Measurements from ENCODE around the gene PPP1R14B. TPM values are rescaled to one million over a fixed set of nuclear protein-coding genes. Genes with fewer than 3 reads are reported as not detected.

The PPP1R14B gene
- total RNA-seq, 4 donors from 2014 or later = 144 to 444 (median 237) TPM

DNA sequence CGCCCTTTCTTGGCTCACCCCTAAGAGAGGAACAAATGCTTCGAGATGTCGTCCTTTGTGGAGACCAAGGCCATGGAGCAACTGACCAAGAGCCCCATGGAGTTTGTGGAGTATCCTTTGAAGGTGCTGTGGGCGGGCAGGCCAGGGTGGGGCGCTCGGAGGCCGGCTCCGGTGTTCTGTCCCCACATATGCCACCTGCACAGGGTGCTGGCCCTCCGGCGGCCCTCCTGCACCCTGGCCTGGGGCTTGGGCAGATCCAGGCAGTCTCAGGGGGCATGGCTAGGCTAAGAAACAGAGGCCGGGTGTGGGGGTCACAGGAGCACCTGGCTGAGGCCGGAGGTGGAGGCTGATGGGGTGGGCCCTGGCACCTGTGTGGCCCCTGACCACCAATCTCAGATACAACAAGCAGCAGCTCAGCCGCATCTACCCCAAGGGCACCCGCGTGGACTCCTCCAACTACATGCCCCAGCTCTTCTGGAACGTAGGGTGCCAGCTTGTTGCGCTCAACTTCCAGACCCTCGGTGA lies 14.9 kb upstream of the PPP1R14B start:
- TF ChIP-seq CTCF (IDR thresholded peaks at IDR 0.05 in 4 of 5, conservative IDR thresholded peaks at IDR 0.05 in 1 of 5) (no peak), POLR2A (IDR thresholded peaks at IDR 0.05) (no peak)
- ATAC-seq (no peak), DNase-seq (no peak)
- Histone ChIP-seq H3K27ac (no peak overlapping the region), H3K4me1 (no peaks in the 10 kb centered on the region), H3K27me3 (no peaks in the 10 kb centered on the region), H3K36me3 (peaks cover 0 to 42% of the 10 kb centered on the region in 2 donors), H3K4me3 (no peak overlapping the region), H3K9me3 (no peaks in the 10 kb centered on the region)
- intact Hi-C loops (cut with DNase I; ENCODE audit: low total_unique reads) = no loop called here
- in situ Hi-C loops (cut with MboI; ENCODE audit: low sequenced_read_pairs in 4 of 4) = no loop called here

DNA sequence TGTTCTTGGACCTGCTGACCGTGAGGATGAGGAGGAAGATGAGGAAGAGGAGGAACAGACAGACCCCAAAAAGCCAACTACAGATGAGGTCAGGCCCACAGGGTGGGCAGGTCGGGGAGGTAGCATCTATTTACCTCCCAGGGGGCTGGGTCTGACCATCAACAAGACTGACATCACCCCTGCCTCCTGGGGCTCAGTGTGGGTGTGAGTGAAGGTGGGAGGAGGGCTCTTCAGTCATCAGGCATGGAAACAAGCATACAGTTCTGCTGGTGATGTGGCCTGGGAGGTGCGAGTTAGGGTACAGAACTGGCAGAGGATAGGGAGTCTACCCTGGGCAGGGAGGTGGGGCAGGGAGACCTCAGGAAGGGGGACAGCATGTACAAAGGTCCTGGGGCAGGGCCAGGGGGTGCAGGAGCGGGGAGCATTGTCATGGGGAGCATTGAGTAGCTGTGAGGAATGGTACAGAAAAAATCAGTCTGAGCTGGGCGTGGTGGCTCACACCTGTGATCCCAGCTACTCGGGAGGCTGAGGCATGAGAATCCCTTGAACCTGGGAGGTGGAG lies 13.5 kb upstream of the PPP1R14B start:
- in situ Hi-C loops (cut with MboI; ENCODE audit: low sequenced_read_pairs in 4 of 4) (no loop called here), intact Hi-C loops (cut with DNase I; ENCODE audit: low total_unique reads) (no loop called here)
- Histone ChIP-seq H3K4me3 (no peak overlapping the region), H3K36me3 (peaks cover 0 to 43% of the 10 kb centered on the region in 2 donors), H3K4me1 (no peaks in the 10 kb centered on the region), H3K27ac (no peak overlapping the region), H3K9me3 (no peaks in the 10 kb centered on the region), H3K27me3 (no peaks in the 10 kb centered on the region)
- ATAC-seq = no peak
- TF ChIP-seq CTCF (IDR thresholded peaks at IDR 0.05 in 4 of 5, conservative IDR thresholded peaks at IDR 0.05 in 1 of 5) (no peak), POLR2A (IDR thresholded peaks at IDR 0.05) (no peak)
- DNase-seq = no peak

DNA sequence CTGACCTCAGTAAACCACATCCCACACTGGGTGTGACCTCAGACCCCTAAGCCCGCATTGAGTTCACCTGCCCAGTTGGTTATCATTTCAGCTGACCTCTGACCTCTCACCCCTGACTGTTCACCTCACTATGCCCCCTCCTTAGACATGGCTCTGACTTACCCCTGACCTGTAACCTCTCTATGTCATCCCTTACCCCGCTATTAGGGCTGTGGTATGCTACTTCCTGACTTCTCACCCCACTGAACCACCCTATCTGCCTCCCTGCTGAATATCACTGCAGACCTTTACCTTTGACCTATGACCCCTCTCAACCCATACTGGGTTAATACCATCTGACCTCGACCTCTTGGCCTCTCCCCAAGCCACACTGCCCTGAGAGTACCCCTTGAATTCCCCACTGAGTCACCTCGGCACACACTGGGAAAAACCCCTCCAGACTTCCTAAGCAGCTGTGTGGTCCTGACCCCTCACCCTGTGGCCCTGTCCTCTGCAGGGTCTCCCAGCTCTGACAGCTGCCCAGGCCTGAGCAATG lies 12.9 kb upstream of the PPP1R14B start:
- H3K27me3 ChIP-seq = no peaks in the 10 kb centered on the region
- intact Hi-C loops (cut with DNase I; ENCODE audit: low total_unique reads) = no loop called here
- in situ Hi-C loops (cut with MboI; ENCODE audit: low sequenced_read_pairs in 4 of 4) = no loop called here
- no peaks in the 10 kb centered on the region for H3K9me3 ChIP-seq
- peaks cover 0 to 44% of the 10 kb centered on the region in 2 donors for H3K36me3 ChIP-seq
- TF ChIP-seq CTCF (IDR thresholded peaks at IDR 0.05 in 4 of 5, conservative IDR thresholded peaks at IDR 0.05 in 1 of 5) (no peak), POLR2A (IDR thresholded peaks at IDR 0.05) (no peak)
- ATAC-seq (no peak), DNase-seq (no peak)
- no peaks in the 10 kb centered on the region for H3K4me1 ChIP-seq
- no peak overlapping the region for H3K4me3 ChIP-seq
- H3K27ac ChIP-seq = no peak overlapping the region

GRCh38 chr11:64258946-64259532 lies 12.3 kb upstream of the PPP1R14B start:
- in situ Hi-C loops (cut with MboI; ENCODE audit: low sequenced_read_pairs in 4 of 4) (no loop called here), intact Hi-C loops (cut with DNase I; ENCODE audit: low total_unique reads) (no loop called here)
- H3K4me3 ChIP-seq = no peak overlapping the region
- DNase-seq = no peak
- ATAC-seq = no peak
- H3K27me3 ChIP-seq = no peaks in the 10 kb centered on the region
- peaks cover 0 to 4% of the 10 kb centered on the region in 2 donors for H3K4me1 ChIP-seq
- H3K36me3 ChIP-seq = peaks cover 0 to 44% of the 10 kb centered on the region in 2 donors
- H3K9me3 ChIP-seq = no peaks in the 10 kb centered on the region
- H3K27ac ChIP-seq = no peak overlapping the region
- TF ChIP-seq CTCF (IDR thresholded peaks at IDR 0.05 in 4 of 5, conservative IDR thresholded peaks at IDR 0.05 in 1 of 5) = no peak
- no peak for TF ChIP-seq POLR2A (IDR thresholded peaks at IDR 0.05)

Measured in gastrocnemius medialis (tissue), 4 donors.